Bronchial epithelial cell (primary cell): ENCODE measurements around the gene C19orf47. TPM values are rescaled to one million over a fixed set of nuclear protein-coding genes. Genes with fewer than 3 reads are reported as not detected.

ENCODE experiments used
- DNase-seq: peaks from one replicate; pipeline ENCODE4 v3.0.0-alpha.2; 2010; ENCODE audit warnings: low read depth
- FAIRE-seq: peaks from 2 replicates; lab custom pipeline; 2011; peaks lifted over from hg19 to GRCh38; lab: Jason Lieb, UNC
- H3K27me3 ChIP-seq: 2 replicates; pipeline ENCODE4 v1.5.1; 2011; ENCODE audit warnings: low read length; ENCODE audit not compliant: control insufficient read depth, insufficient read depth
- H3K36me3 ChIP-seq: 2 replicates; pipeline ENCODE4 v1.5.1; 2011; ENCODE audit warnings: low read length; ENCODE audit not compliant: control insufficient read depth, insufficient read depth
- H3K4me3 ChIP-seq: 2 replicates; pipeline ENCODE4 v1.5.1; 2011; ENCODE audit warnings: mild to moderate bottlenecking, low read depth, low read length, control low read depth
- CTCF ChIP-seq: IDR thresholded peaks from 2 replicates; pipeline ENCODE4 v1.5.1; 2011; ENCODE audit warnings: mild to moderate bottlenecking, moderate library complexity, low read length, control low read depth, inconsistent platforms; ENCODE audit not compliant: insufficient read depth, severe bottlenecking
- total RNA-seq: library from RNA; depleted of rRNA; stranded (reverse); fragments of >200 nt; gene quantifications from 2 replicates; pipeline ENCODE4 v1.2.1, GENCODE V29; 2014

C19orf47 gene
- total RNA-seq, 1 donor from 2014 or later: 3.7 TPM

GRCh38 chr19:40309666-40310065 lies 38.5 kb downstream of the C19orf47 start:
- FAIRE-seq (no peak), DNase-seq (no peak)
- no peak overlapping the region for H3K4me3 ChIP-seq
- no peaks in the 10 kb centered on the region for H3K36me3 ChIP-seq
- TF ChIP-seq CTCF: no peak
- no peaks in the 10 kb centered on the region for H3K27me3 ChIP-seq

- no peaks in the 10 kb centered on the region for H3K27me3 ChIP-seq
- TF ChIP-seq CTCF: peak; percentile 71
- DNase-seq: peak; percentile 70
- H3K36me3 ChIP-seq: no peaks in the 10 kb centered on the region
- no peak overlapping the region for H3K4me3 ChIP-seq
- FAIRE-seq: no peak
Observed at GRCh38 chr19:40305403-40305802, 42.8 kb downstream of the C19orf47 start.

DNA sequence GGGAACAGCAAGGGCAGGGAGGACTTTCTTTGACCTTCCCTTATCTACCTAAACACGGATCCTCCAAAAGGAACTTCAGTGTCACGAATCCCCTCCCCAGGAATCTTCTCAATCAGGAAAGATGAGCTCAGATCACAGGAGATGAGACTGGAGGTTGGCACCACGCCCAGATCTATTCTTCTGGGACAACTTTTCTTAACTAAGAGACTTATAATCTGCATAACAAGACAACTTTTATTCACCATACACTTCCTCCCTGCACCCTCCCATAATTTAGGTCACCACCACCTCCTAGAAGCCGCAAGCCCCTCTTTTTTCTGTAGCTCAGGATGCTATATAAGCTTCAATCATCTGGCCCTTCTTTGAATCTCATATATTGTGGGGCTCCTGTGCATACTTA lies 43.9 kb downstream of the C19orf47 start:
- no peaks in the 10 kb centered on the region for H3K36me3 ChIP-seq
- H3K27me3 ChIP-seq: no peaks in the 10 kb centered on the region
- FAIRE-seq (no peak), DNase-seq (no peak)
- H3K4me3 ChIP-seq: no peak overlapping the region
- no peak for TF ChIP-seq CTCF

- FAIRE-seq (no peak), DNase-seq (no peak)
- no peak for TF ChIP-seq CTCF
- no peaks in the 10 kb centered on the region for H3K36me3 ChIP-seq
- H3K4me3 ChIP-seq: no peak overlapping the region
- no peaks in the 10 kb centered on the region for H3K27me3 ChIP-seq
Observed at GRCh38 chr19:40303765-40304164, 44.4 kb downstream of the C19orf47 start.

- Histone ChIP-seq H3K4me3 (no peak overlapping the region), H3K27me3 (no peaks in the 10 kb centered on the region), H3K36me3 (no peaks in the 10 kb centered on the region)
- FAIRE-seq (no peak), DNase-seq (peak; percentile 83)
- TF ChIP-seq CTCF: no peak
Observed at GRCh38 chr19:40302224-40303011, 45.8 kb downstream of the C19orf47 start.
